ENCODE measurements around the gene PLB1. TPM values are rescaled to one million over a fixed set of nuclear protein-coding genes. Genes with fewer than 3 reads are reported as not detected.

The PLB1 gene
- total and polyA plus RNA-seq, 9 of the 15 experiments (the other 6 are each of a cell fraction or from before 2014, with no cell fraction given): 0.01 to 0.09 (median 0.07) TPM; not detected in 2

DNA sequence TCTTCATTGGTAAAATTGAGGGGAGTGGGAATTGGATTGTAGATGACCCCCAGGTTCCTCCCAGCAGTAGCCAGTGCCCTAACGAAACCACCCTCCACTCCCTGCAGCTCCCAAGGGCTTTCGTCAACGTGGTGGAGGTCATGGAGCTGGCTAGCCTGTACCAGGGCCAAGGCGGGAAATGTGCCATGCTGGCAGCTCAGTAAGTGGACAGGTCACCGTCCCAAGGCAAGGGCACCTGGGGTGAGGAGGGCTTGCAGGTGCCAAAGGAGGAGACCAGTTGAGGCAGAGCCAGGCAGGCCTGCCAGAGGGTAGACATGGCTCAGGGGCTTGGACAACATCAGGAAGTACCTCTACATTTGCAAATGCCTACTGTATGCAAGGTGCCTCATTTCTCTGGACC, 133.1 kb downstream of the PLB1 start:
- intact Hi-C loops (cut with micrococcal nuclease): no loop called here
- Histone ChIP-seq H3K9me3 (replicated peaks; ENCODE audit: control insufficient read depth, insufficient read depth, low read depth, low read length) (no peaks in the 10 kb centered on the region), H4K20me1 (replicated peaks; ENCODE audit: control insufficient read depth, insufficient read depth, low read length) (peaks cover 3% of the 10 kb centered on the region; the same call in 1 of the 2 replicates), H3K4me1 (replicated peaks in 1 of 2; ENCODE audit: control insufficient read depth in 2 of 2, insufficient read depth in 2 of 2, low read length in 2 of 2) (peaks cover 0 to 4% of the 10 kb centered on the region in 2 experiments; a peak in 3 of 5 replicates), H3K79me2 (ENCODE audit: control insufficient read depth, insufficient read depth, low read length) (no peaks in the 10 kb centered on the region), H3K9me1 (ENCODE audit: control insufficient read depth, insufficient read depth, low read length) (no peaks in the 10 kb centered on the region), H3K36me3 (ENCODE audit: control insufficient read depth, insufficient read depth, low read length) (no peaks in the 10 kb centered on the region), H3K4me3 (no peak overlapping the region), H3K27ac (ENCODE audit: extremely low read depth, low read depth, low read length) (no peak overlapping the region), H2AFZ (ENCODE audit: low read depth, low read length) (no peak overlapping the region), H3K9ac (ENCODE audit: insufficient read depth in 1 of 2, low read depth in 2 of 2, low read length in 2 of 2) (no peak overlapping the region), H3K4me2 (ENCODE audit: insufficient read depth, low read length) (no peak overlapping the region), H3K27me3 (ENCODE audit: control insufficient read depth in 2 of 2, insufficient read depth in 2 of 2, low read length in 2 of 2) (peaks cover 2 to 58% of the 10 kb centered on the region in 2 experiments; a peak in 4 of 5 replicates)
- no peak for TF ChIP-seq ZNF717 (CRISPR knock-in tag; IDR thresholded peaks at IDR 0.05)
- TF ChIP-seq, protein P1, sequence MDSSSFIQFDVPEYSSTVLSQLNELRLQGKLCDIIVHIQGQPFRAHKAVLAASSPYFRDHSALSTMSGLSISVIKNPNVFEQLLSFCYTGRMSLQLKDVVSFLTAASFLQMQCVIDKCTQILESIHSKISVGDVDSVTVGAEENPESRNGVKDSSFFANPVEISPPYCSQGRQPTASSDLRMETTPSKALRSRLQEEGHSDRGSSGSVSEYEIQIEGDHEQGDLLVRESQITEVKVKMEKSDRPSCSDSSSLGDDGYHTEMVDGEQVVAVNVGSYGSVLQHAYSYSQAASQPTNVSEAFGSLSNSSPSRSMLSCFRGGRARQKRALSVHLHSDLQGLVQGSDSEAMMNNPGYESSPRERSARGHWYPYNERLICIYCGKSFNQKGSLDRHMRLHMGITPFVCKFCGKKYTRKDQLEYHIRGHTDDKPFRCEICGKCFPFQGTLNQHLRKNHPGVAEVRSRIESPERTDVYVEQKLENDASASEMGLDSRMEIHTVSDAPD (CRISPR knock-in tag; IDR thresholded peaks at IDR 0.05): no peak
- no peak for TF ChIP-seq LEF1 (IDR thresholded peaks at IDR 0.05)
- no peak for TF ChIP-seq TAL1 (IDR thresholded peaks at IDR 0.05)
- WGBS (ENCODE audit: insufficient coverage, low coverage, missing lambda C conversion rate): 0% methylated on average over 5 of the region's 5 CpGs
- POLR2A ChIA-PET: interaction anchor here (0.6 to 1.4 kb wide), 5 partner anchors 8 to 722 kb away, joined by 3 to 4 read pairs (median 3); no protein-coding TSS in a partner anchor
- ATAC-seq: no peak
- in situ Hi-C loops (cut with MboI): no loop called here
- no peak for FAIRE-seq
- CTCF ChIA-PET (ENCODE audit: low intra/inter-chr PET ratio): no interaction called here
- no TSS peak for BruUV-seq (replicated peaks)
- no peak for DNase-seq (ENCODE audit: extremely low read depth in 1 of 4, low spot score in 3 of 4)

DNA sequence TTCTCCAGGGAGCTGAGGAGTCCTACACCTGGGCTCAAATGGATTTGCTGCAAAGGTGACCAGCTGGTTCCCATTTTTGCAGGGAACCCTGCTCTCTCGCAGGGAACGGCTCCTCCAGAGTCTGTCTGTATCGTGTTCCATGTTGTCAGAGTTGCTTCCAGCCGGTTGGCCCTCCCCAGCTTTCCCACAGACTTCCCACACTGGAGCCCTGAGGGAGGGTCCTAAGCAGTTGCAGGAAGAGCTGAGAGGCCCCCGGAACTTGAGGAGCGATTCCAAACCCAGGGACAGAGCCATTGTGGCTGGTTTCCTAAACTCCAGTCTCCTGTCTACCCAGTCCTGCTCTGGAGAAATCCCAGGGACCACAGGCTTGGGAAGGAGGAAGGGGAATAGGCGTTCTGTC, 134.1 kb downstream of the PLB1 start:
- FAIRE-seq (no peak), DNase-seq (ENCODE audit: extremely low read depth in 1 of 4, low spot score in 3 of 4) (no peak), ATAC-seq (no peak)
- ChIA-PET CTCF (ENCODE audit: low intra/inter-chr PET ratio) (no interaction called here), POLR2A (interaction anchor here (1.0 to 1.4 kb wide), 2 partner anchors 9 to 15 kb away, joined by 3 read pairs; no protein-coding TSS in a partner anchor)
- WGBS (ENCODE audit: insufficient coverage, low coverage, missing lambda C conversion rate): 5% methylated on average over 6 of the region's 7 CpGs
- Histone ChIP-seq H3K27ac (ENCODE audit: extremely low read depth, low read depth, low read length) (no peak overlapping the region), H3K79me2 (ENCODE audit: control insufficient read depth, insufficient read depth, low read length) (no peaks in the 10 kb centered on the region), H3K36me3 (ENCODE audit: control insufficient read depth, insufficient read depth, low read length) (no peaks in the 10 kb centered on the region), H3K27me3 (ENCODE audit: control insufficient read depth in 2 of 2, insufficient read depth in 2 of 2, low read length in 2 of 2) (peaks cover 2 to 59% of the 10 kb centered on the region in 2 experiments; a peak in 4 of 5 replicates), H2AFZ (ENCODE audit: low read depth, low read length) (no peak overlapping the region), H4K20me1 (replicated peaks; ENCODE audit: control insufficient read depth, insufficient read depth, low read length) (peaks cover 3% of the 10 kb centered on the region; the same call in 1 of the 2 replicates), H3K9me1 (ENCODE audit: control insufficient read depth, insufficient read depth, low read length) (no peaks in the 10 kb centered on the region), H3K4me3 (no peak overlapping the region), H3K9me3 (replicated peaks; ENCODE audit: control insufficient read depth, insufficient read depth, low read depth, low read length) (no peaks in the 10 kb centered on the region), H3K9ac (ENCODE audit: insufficient read depth in 1 of 2, low read depth in 2 of 2, low read length in 2 of 2) (no peak overlapping the region), H3K4me2 (ENCODE audit: insufficient read depth, low read length) (no peak overlapping the region), H3K4me1 (replicated peaks in 1 of 2; ENCODE audit: control insufficient read depth in 2 of 2, insufficient read depth in 2 of 2, low read length in 2 of 2) (peaks cover 0 to 3% of the 10 kb centered on the region in 2 experiments; a peak in 3 of 5 replicates)
- intact Hi-C loops (cut with micrococcal nuclease) (no loop called here), in situ Hi-C loops (cut with MboI) (no loop called here)
- no TSS peak for BruUV-seq (replicated peaks)
- TF ChIP-seq ZNF584 (CRISPR knock-in tag; IDR thresholded peaks at IDR 0.05; ENCODE audit: low read depth): no peak
- TF ChIP-seq, protein P2, sequence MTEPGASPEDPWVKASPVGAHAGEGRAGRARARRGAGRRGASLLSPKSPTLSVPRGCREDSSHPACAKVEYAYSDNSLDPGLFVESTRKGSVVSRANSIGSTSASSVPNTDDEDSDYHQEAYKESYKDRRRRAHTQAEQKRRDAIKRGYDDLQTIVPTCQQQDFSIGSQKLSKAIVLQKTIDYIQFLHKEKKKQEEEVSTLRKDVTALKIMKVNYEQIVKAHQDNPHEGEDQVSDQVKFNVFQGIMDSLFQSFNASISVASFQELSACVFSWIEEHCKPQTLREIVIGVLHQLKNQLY (CRISPR knock-in tag; conservative IDR thresholded peaks at IDR 0.05): no peak
- TF ChIP-seq PHB2 (IDR thresholded peaks at IDR 0.05; ENCODE audit: low read depth): no peak
- TF ChIP-seq SP2 (IDR thresholded peaks at IDR 0.05; ENCODE audit: extremely low read depth, low read depth, low read length, poor library complexity, severe bottlenecking): no peak
- TF ChIP-seq NEUROD1 (IDR thresholded peaks at IDR 0.05; ENCODE audit: borderline replicate concordance, low read depth, low read length, partially characterized antibody): no peak
- TF ChIP-seq DACH1 (IDR thresholded peaks at IDR 0.05; ENCODE audit: partially characterized antibody): no peak
- no peak for TF ChIP-seq SRSF1 (IDR thresholded peaks at IDR 0.05; ENCODE audit: low read depth, low read length)
- no peak for TF ChIP-seq POU5F1 (IDR thresholded peaks at IDR 0.05; ENCODE audit: borderline replicate concordance, low read depth, low read length, partially characterized antibody)
- TF ChIP-seq FOXM1 (IDR thresholded peaks at IDR 0.05; ENCODE audit: low read depth): no peak
- TF ChIP-seq FOXM1 (CRISPR knock-in tag; IDR thresholded peaks at IDR 0.05; ENCODE audit: low read depth): no peak

All from K562 (cell line).